ENCODE data around the gene ZNF575. TPM values are rescaled to one million over a fixed set of nuclear protein-coding genes. Genes with fewer than 3 reads are reported as not detected.

Gene ZNF575
- total RNA-seq, 1 donor from 2014 or later: 1.3 TPM

- Mint-ChIP-seq H3K36me3 (ENCODE audit: low read depth, unreplicated experiment) (peaks cover 8% of the 10 kb centered on the region), H3K9me3 (ENCODE audit: unreplicated experiment) (no peaks in the 10 kb centered on the region), H3K4me3 (ENCODE audit: unreplicated experiment) (no peak overlapping the region), H3K27me3 (ENCODE audit: low read depth, unreplicated experiment) (no peaks in the 10 kb centered on the region), H3K27ac (ENCODE audit: unreplicated experiment) (no peak overlapping the region), H3K4me1 (ENCODE audit: low read depth, unreplicated experiment) (no peaks in the 10 kb centered on the region)
- Histone ChIP-seq H3K27me3 (ENCODE audit: insufficient read depth, low read length) (no peaks in the 10 kb centered on the region), H3K9me3 (ENCODE audit: insufficient read depth, low read depth, low read length) (no peaks in the 10 kb centered on the region), H3K4me3 (ENCODE audit: insufficient read depth, low read depth, low read length) (no peak overlapping the region), H3K4me1 (ENCODE audit: insufficient read depth, low read length) (no peaks in the 10 kb centered on the region), H3K79me2 (ENCODE audit: insufficient read depth, low read length) (no peaks in the 10 kb centered on the region), H3K36me3 (ENCODE audit: insufficient read depth, low read length) (no peaks in the 10 kb centered on the region), H2AFZ (ENCODE audit: low read depth, low read length) (no peak overlapping the region), H3K4me2 (ENCODE audit: low read length) (no peak overlapping the region), H3K27ac (ENCODE audit: low read depth, low read length) (no peak overlapping the region), H4K20me1 (ENCODE audit: insufficient read depth, low read length) (no peaks in the 10 kb centered on the region), H3K9ac (ENCODE audit: low read length) (no peak overlapping the region)
- FAIRE-seq (no peak), DNase-seq (ENCODE audit: low read depth) (no peak)
- TF ChIP-seq, protein P1, sequence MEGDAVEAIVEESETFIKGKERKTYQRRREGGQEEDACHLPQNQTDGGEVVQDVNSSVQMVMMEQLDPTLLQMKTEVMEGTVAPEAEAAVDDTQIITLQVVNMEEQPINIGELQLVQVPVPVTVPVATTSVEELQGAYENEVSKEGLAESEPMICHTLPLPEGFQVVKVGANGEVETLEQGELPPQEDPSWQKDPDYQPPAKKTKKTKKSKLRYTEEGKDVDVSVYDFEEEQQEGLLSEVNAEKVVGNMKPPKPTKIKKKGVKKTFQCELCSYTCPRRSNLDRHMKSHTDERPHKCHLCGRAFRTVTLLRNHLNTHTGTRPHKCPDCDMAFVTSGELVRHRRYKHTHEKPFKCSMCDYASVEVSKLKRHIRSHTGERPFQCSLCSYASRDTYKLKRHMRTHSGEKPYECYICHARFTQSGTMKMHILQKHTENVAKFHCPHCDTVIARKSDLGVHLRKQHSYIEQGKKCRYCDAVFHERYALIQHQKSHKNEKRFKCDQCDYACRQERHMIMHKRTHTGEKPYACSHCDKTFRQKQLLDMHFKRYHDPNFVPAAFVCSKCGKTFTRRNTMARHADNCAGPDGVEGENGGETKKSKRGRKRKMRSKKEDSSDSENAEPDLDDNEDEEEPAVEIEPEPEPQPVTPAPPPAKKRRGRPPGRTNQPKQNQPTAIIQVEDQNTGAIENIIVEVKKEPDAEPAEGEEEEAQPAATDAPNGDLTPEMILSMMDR (IDR thresholded peaks at IDR 0.05; ENCODE audit: insufficient read depth, low read depth, low read length): no peak
- TF ChIP-seq EZH2 (IDR thresholded peaks at IDR 0.05; ENCODE audit: insufficient read depth, low read length): no peak
Observed at GRCh38 chr19:43489979-43490599, 42.9 kb upstream of the ZNF575 start.

GRCh38 chr19:43490759-43491158 lies 42.2 kb upstream of the ZNF575 start:
- Histone ChIP-seq H2AFZ (ENCODE audit: low read depth, low read length) (no peak overlapping the region), H3K9me3 (ENCODE audit: insufficient read depth, low read depth, low read length) (no peaks in the 10 kb centered on the region), H3K4me3 (ENCODE audit: insufficient read depth, low read depth, low read length) (no peak overlapping the region), H4K20me1 (ENCODE audit: insufficient read depth, low read length) (no peaks in the 10 kb centered on the region), H3K36me3 (ENCODE audit: insufficient read depth, low read length) (no peaks in the 10 kb centered on the region), H3K27me3 (ENCODE audit: insufficient read depth, low read length) (no peaks in the 10 kb centered on the region), H3K4me2 (ENCODE audit: low read length) (no peak overlapping the region), H3K4me1 (ENCODE audit: insufficient read depth, low read length) (no peaks in the 10 kb centered on the region), H3K79me2 (ENCODE audit: insufficient read depth, low read length) (no peaks in the 10 kb centered on the region), H3K27ac (ENCODE audit: low read depth, low read length) (no peak overlapping the region), H3K9ac (ENCODE audit: low read length) (no peak overlapping the region)
- TF ChIP-seq, protein P1 (IDR thresholded peaks at IDR 0.05; ENCODE audit: insufficient read depth, low read depth, low read length): no peak
- no peak for TF ChIP-seq EZH2 (IDR thresholded peaks at IDR 0.05; ENCODE audit: insufficient read depth, low read length)
- H3K36me3 Mint-ChIP-seq (ENCODE audit: low read depth, unreplicated experiment): peaks cover 8% of the 10 kb centered on the region
- no peak overlapping the region for H3K4me3 Mint-ChIP-seq (ENCODE audit: unreplicated experiment)
- no peaks in the 10 kb centered on the region for H3K4me1 Mint-ChIP-seq (ENCODE audit: low read depth, unreplicated experiment)
- no peaks in the 10 kb centered on the region for H3K27me3 Mint-ChIP-seq (ENCODE audit: low read depth, unreplicated experiment)
- DNase-seq (ENCODE audit: low read depth) (no peak), FAIRE-seq (no peak)
- no peak overlapping the region for H3K27ac Mint-ChIP-seq (ENCODE audit: unreplicated experiment)
- no peaks in the 10 kb centered on the region for H3K9me3 Mint-ChIP-seq (ENCODE audit: unreplicated experiment)

DNA sequence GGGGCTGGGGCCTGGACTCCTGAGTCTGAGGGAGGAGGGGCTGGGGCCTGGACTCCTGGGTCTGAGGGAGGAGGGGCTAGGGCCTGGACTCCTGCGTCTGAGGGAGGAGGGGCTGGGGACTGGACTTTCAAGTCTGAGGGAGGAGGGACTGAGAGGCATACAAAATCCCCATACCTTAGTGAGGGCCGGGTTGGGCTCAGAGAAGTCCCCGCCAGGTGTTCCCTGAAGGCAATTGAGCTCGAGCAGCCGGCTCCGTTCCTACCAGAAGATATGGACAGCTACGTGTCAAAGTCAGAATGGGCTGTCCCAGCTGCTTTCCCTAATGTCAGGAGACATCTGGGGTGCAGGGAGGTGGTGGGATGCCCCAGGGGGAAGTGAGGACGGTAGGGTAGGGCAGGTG lies 37.9 kb upstream of the ZNF575 start:
- H3K27ac Mint-ChIP-seq (ENCODE audit: unreplicated experiment): no peak overlapping the region
- no peaks in the 10 kb centered on the region for H3K36me3 ChIP-seq (ENCODE audit: insufficient read depth, low read length)
- no peak overlapping the region for H3K4me3 Mint-ChIP-seq (ENCODE audit: unreplicated experiment)

More for the DNA sequence above, 37.9 kb upstream of the ZNF575 start:
- FAIRE-seq (no peak), DNase-seq (ENCODE audit: low read depth) (no peak)
- Mint-ChIP-seq H3K4me1 (ENCODE audit: low read depth, unreplicated experiment) (no peaks in the 10 kb centered on the region), H3K27me3 (ENCODE audit: low read depth, unreplicated experiment) (peaks cover 1% of the 10 kb centered on the region), H3K9me3 (ENCODE audit: unreplicated experiment) (no peaks in the 10 kb centered on the region), H3K36me3 (ENCODE audit: low read depth, unreplicated experiment) (peaks cover 12% of the 10 kb centered on the region)
- Histone ChIP-seq H3K27me3 (ENCODE audit: insufficient read depth, low read length) (no peaks in the 10 kb centered on the region), H3K4me3 (ENCODE audit: insufficient read depth, low read depth, low read length) (no peak overlapping the region), H3K4me2 (ENCODE audit: low read length) (no peak overlapping the region), H3K4me1 (ENCODE audit: insufficient read depth, low read length) (no peaks in the 10 kb centered on the region), H3K9ac (ENCODE audit: low read length) (no peak overlapping the region), H3K27ac (ENCODE audit: low read depth, low read length) (no peak overlapping the region), H4K20me1 (ENCODE audit: insufficient read depth, low read length) (no peaks in the 10 kb centered on the region), H3K9me3 (ENCODE audit: insufficient read depth, low read depth, low read length) (no peaks in the 10 kb centered on the region), H3K79me2 (ENCODE audit: insufficient read depth, low read length) (no peaks in the 10 kb centered on the region), H2AFZ (ENCODE audit: low read depth, low read length) (no peak overlapping the region)
- TF ChIP-seq, protein P1 (IDR thresholded peaks at IDR 0.05; ENCODE audit: insufficient read depth, low read depth, low read length): no peak
- no peak for TF ChIP-seq EZH2 (IDR thresholded peaks at IDR 0.05; ENCODE audit: insufficient read depth, low read length)
